Hepatocyte (in vitro differentiated cells): ENCODE results near the gene DOHH.

ENCODE experiments used
- EZH2 ChIP-seq: fragments of 200-600 bp; sonication (generic); IDR thresholded peaks from 2 replicates; pipeline ENCODE4 v1.6.1; 2016; ENCODE audit warnings: antibody characterized with exemption, mild to moderate bottlenecking, borderline replicate concordance
- EZH2phosphoT487 ChIP-seq: fragments of 200-600 bp; sonication (generic); IDR thresholded peaks from one replicate; pipeline ENCODE4 v1.6.1; 2018; ENCODE audit warnings: antibody characterized with exemption, mild to moderate bottlenecking, low read depth, moderate library complexity; ENCODE audit not compliant: unreplicated experiment, severe bottlenecking
- TF ChIP-seq, protein P1 (sequence below): fragments of 200-600 bp; sonication (generic); IDR thresholded peaks from 2 replicates; pipeline ENCODE4 v1.5.1; 2016; ENCODE audit warnings: antibody characterized with exemption, mild to moderate bottlenecking; ENCODE audit not compliant: poor library complexity

DNA sequence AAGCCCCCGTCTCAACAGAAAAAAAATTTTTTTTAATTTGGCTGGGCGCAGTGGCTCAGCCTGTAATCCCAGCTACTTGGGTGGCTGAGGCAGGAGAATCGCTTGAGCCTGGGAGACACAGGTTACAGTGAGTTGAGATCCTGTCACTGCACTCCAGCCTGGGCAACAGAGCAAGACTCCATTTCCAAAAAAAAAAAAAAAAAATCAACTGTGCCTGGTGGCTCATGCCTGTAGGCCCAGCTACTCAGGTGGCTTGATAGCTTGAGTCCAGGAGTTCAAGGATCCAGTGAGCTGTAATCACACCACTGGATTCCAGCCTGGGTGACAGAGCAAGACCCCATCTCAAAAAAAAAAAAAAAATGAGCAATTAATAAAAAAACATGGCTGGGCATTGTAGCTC, 1.3 kb upstream of the DOHH start:
- TF ChIP-seq, protein P1, sequence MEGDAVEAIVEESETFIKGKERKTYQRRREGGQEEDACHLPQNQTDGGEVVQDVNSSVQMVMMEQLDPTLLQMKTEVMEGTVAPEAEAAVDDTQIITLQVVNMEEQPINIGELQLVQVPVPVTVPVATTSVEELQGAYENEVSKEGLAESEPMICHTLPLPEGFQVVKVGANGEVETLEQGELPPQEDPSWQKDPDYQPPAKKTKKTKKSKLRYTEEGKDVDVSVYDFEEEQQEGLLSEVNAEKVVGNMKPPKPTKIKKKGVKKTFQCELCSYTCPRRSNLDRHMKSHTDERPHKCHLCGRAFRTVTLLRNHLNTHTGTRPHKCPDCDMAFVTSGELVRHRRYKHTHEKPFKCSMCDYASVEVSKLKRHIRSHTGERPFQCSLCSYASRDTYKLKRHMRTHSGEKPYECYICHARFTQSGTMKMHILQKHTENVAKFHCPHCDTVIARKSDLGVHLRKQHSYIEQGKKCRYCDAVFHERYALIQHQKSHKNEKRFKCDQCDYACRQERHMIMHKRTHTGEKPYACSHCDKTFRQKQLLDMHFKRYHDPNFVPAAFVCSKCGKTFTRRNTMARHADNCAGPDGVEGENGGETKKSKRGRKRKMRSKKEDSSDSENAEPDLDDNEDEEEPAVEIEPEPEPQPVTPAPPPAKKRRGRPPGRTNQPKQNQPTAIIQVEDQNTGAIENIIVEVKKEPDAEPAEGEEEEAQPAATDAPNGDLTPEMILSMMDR = no peak
- TF ChIP-seq EZH2 (no peak), EZH2phosphoT487 (no peak)
